ENCODE measurements around the gene POMT2. TPM values are rescaled to one million over a fixed set of nuclear protein-coding genes. Genes with fewer than 3 reads are reported as not detected.

The POMT2 gene
- polyA plus RNA-seq, 1 donor from 2014 or later = 2.3 TPM

DNA sequence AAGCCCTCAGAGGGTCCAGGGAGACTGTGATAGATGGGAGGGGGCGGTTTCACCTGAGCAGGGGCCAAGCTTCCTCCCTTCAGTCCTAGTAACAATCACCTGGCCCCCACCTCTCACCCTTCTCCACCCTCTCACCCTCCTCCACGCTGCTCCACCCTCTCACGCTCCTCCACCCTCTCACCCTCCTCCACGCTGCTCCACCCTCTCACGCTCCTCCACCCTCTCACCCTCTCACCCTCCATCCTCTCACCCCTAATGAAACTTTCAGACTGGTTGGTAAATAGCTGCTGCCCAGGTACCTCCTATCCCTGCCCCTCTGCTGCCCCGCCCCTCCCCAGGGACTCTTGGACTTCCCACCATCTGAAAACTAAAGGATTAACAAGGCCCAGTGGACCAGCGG is 83.9 kb downstream of the POMT2 start:
- Mint-ChIP-seq H3K36me3 (no peaks in the 10 kb centered on the region), H3K9me3 (peaks cover 0 to 2% (median 0%) of the 10 kb centered on the region in 3 donors), H3K27me3 (no peaks in the 10 kb centered on the region), H3K4me3 (no peak overlapping the region), H3K4me1 (peaks cover 0 to 4% (median 0%) of the 10 kb centered on the region in 3 donors), H3K27ac (no peak overlapping the region)

DNA sequence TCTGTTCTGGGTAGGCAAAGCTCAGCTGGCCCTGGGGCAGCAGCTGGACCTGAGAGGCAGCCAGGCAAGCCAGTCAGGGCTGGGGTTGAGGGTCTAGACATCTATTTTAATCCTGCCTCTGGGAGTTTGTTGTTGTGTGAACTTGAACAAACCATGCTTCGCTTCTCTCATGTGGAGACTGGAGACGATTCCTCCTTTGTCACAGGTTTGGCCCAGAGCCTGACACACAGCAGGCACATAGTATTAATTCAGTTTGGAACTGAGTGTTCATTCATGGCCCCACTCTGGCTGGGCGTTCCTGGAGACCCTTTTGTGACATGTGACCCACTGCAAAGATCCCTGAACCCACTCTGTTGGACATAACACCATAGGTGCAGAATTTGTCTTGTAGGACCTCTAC is 89.0 kb downstream of the POMT2 start:
- H3K27me3 Mint-ChIP-seq = no peaks in the 10 kb centered on the region
- peaks cover 0 to 3% (median 2%) of the 10 kb centered on the region in 3 donors for H3K9me3 Mint-ChIP-seq
- H3K36me3 Mint-ChIP-seq = no peaks in the 10 kb centered on the region
- H3K4me1 Mint-ChIP-seq = no peaks in the 10 kb centered on the region
- no peak overlapping the region for H3K27ac Mint-ChIP-seq
- H3K4me3 Mint-ChIP-seq = no peak overlapping the region

DNA sequence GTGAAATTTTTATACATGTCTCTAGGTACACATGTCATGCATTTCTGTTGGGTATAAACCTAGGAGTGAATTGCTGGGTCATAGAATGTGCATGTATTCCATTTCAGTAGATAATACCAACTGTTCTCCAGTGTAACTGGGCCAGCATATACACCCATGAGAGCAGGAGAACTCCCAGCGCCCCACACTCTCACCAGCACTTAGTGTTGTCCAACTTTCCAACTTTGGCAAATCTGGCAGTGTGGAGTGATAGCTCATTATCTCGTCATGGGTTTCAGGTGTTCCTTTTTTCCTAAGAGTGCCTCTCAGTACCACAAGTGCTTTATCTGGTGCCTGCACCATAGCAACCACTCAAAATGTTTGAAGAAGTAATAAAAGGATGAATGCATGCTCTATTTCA is 89.8 kb downstream of the POMT2 start:
- Mint-ChIP-seq H3K9me3 (peaks cover 0 to 3% (median 2%) of the 10 kb centered on the region in 3 donors), H3K4me1 (no peaks in the 10 kb centered on the region), H3K36me3 (no peaks in the 10 kb centered on the region), H3K27me3 (no peaks in the 10 kb centered on the region), H3K27ac (peak overlapping the region in 1 of 3 donors; percentile 59), H3K4me3 (no peak overlapping the region)

DNA sequence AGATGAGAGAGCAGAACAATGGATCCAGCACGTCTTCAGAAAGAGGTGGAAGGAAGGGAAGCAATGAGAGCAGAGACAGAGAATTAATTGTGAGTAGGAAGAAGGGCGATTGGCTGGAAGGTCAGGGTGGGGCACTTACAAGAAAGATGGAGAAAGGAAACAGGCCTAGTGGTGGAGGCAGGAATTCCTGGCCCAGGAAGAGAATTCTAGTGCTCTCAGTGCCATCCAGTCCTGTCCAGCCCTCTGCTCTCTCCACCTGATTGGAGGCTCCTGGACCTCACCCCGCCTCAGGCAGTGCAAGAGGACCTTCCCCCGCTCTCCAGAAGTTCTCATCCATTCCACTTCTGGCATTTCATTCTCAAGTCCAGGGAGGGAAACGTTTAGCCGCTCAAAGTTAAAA is 92.6 kb downstream of the POMT2 start:
- H3K27ac Mint-ChIP-seq = no peak overlapping the region
- peaks cover 0 to 3% (median 2%) of the 10 kb centered on the region in 3 donors for H3K9me3 Mint-ChIP-seq
- no peaks in the 10 kb centered on the region for H3K4me1 Mint-ChIP-seq
- no peaks in the 10 kb centered on the region for H3K27me3 Mint-ChIP-seq
- no peaks in the 10 kb centered on the region for H3K36me3 Mint-ChIP-seq
- no peak overlapping the region for H3K4me3 Mint-ChIP-seq

DNA sequence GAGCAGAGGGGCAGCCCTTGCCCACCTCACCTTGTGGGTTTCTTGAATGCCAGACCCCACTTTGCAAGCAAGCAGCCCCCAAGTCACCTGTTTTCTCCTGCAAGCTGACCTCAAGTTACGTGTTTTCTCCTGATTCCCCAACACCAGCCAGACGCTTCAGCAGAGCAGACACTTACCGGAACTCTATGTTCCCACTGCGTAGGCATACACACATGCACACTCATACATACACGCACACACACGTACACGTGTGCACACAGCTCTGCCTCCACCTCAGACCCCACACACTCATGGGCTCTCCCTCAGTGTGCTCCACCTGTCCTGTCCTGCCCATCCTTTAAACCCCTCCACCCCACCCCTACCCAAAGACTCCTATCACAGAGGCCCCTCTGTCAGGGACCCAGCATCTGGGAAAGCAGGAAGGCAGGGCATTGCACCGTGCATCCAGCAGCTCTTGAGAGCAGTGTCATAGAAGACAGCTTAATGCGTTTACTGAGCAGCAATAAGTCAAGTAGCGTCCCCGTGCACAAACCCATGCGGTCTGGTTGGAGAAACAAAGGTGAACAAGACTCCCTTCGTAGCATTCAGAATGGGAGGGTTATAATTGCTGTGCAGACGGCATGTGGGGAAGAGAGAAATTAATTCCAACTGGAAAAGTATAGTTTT is 94.7 kb downstream of the POMT2 start:
- Mint-ChIP-seq H3K27me3 (peaks cover 3% of the 10 kb centered on the region), H3K27ac (no peak overlapping the region), H3K4me1 (peaks cover 0 to 2% (median 0%) of the 10 kb centered on the region in 3 donors), H3K36me3 (peaks cover 3% of the 10 kb centered on the region), H3K4me3 (no peak overlapping the region), H3K9me3 (peaks cover 0 to under 1% (median 0%) of the 10 kb centered on the region in 3 donors)

DNA sequence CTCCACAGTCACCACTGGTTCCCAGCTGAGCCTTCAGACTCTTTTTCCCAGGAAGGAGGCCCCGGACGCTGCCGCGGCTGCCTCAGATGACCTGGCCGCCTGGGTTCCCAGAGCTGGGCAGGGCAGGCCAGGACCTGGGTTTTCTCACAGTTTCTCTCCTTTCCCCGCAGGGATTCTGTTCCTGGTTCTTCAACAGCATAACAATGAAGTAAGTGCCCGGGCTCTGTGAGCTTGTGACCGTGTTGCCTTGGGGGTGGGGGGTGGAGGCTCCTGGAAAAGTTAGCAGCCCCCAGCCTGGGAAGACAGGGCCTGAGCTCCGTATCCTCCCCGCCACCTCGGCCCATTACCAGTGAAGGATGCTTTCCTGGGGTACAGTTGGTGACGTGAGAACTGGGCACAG is 95.4 kb downstream of the POMT2 start:
- Mint-ChIP-seq H3K27ac (no peak overlapping the region), H3K9me3 (no peaks in the 10 kb centered on the region), H3K27me3 (peaks cover 3% of the 10 kb centered on the region), H3K36me3 (peaks cover 3% of the 10 kb centered on the region), H3K4me3 (no peak overlapping the region), H3K4me1 (peaks cover 0 to 2% (median 0%) of the 10 kb centered on the region in 3 donors)

Other genes with a start within 250 kb of the POMT2 start
- gene CIPC, start 222.6 kb downstream of the POMT2 start, polyA plus RNA-seq = 14.7 TPM
- gene ZDHHC22, start 179.1 kb downstream of the POMT2 start, polyA plus RNA-seq = not detected
- 0.24 TPM for gene TMEM63C, start 139.1 kb downstream of the POMT2 start, polyA plus RNA-seq
- not detected for gene NGB, start 49.7 kb downstream of the POMT2 start, polyA plus RNA-seq
- gene GSTZ1, start 153 bp upstream of the POMT2 start, polyA plus RNA-seq = 15.4 TPM
- gene TMED8, start 56.2 kb upstream of the POMT2 start, polyA plus RNA-seq = 18.9 TPM
- gene SAMD15, start 56.5 kb upstream of the POMT2 start, polyA plus RNA-seq = 0.08 TPM
- 0.34 TPM for gene NOXRED1, start 102.6 kb upstream of the POMT2 start, polyA plus RNA-seq
- gene VIPAS39, start 136.7 kb upstream of the POMT2 start, polyA plus RNA-seq = 7.4 TPM
- gene AHSA1, start 137.2 kb upstream of the POMT2 start, polyA plus RNA-seq = 134 TPM
- not detected for gene ISM2, start 177.9 kb upstream of the POMT2 start, polyA plus RNA-seq

Measured in IgD-negative memory B cell (primary cell).